ENCODE results near the gene OVOL3.

DNA sequence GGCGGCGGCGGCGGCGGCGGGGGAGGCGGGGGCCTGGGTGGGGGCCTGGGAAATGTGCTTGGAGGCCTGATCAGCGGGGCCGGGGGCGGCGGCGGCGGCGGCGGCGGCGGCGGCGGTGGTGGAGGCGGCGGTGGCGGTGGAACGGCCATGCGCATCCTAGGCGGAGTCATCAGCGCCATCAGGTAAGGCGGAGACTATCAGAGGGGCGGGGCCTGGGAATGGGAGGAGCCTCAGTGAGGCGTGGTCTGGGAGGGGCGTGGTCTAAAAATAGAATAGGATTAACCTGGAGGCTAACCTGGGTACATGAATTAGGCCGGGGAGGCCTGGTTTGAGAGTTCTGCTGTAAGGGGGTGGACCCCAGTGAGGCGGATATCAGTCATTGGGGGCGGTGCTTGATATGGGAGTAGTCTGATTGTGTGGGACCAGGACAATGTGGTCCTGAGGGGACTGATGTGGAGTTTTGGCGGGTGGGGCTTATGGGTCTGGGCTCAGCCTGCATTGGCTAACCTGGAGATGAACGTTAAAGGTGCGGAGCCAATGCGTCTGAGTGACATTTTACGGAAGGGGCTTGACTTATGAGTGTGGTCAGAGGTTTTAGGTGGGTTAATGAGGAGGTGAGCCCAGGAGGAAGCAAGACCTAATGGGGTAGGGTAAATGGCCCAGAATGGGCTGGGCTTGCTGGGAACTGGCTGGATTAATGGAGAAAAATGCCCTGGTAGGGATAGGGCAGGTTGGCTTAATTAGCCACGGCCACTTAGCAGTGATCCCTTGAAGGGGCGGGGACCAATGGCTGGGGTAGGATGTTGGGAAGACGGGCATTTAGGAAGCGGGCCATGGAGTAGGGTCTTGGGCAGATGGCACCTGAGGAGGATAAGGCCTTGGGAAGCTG, 30.3 kb downstream of the OVOL3 start:
- TF ChIP-seq, protein P1, sequence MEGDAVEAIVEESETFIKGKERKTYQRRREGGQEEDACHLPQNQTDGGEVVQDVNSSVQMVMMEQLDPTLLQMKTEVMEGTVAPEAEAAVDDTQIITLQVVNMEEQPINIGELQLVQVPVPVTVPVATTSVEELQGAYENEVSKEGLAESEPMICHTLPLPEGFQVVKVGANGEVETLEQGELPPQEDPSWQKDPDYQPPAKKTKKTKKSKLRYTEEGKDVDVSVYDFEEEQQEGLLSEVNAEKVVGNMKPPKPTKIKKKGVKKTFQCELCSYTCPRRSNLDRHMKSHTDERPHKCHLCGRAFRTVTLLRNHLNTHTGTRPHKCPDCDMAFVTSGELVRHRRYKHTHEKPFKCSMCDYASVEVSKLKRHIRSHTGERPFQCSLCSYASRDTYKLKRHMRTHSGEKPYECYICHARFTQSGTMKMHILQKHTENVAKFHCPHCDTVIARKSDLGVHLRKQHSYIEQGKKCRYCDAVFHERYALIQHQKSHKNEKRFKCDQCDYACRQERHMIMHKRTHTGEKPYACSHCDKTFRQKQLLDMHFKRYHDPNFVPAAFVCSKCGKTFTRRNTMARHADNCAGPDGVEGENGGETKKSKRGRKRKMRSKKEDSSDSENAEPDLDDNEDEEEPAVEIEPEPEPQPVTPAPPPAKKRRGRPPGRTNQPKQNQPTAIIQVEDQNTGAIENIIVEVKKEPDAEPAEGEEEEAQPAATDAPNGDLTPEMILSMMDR (IDR thresholded peaks at IDR 0.05) = no peak
- TF ChIP-seq POLR2A (IDR thresholded peaks at IDR 0.05) = peak in 1 of 4 donors; percentile 75

Data from esophagus squamous epithelium (tissue), 4 donors.